ENCODE measurements around the gene MICAL3.

MICAL3 gene

DNA sequence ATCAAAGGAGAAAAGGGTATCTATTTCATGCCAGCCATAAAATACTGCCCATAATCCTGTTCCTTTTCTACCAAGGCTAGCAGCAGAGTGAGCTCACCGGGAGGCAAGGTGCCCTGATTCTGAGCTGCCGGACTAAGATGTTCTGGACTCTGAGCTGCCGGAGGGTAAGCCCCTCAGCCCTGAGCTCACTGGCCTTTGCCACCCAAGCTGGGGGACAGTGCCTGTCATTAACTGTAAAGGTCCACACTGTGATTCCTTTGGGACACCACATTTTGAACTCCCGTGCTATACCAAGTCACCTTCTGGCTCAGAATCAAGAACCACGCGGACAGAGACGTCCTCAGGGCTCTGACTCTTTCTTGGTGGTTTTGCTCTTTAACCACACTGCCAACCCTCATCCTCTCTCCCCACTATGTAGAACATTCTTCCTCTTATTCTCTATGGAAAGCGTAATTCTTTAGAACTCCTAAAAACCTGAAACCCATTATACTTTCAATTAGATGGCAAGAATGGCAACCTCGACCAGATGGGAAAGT lies 161.6 kb downstream of the MICAL3 start:
- peak; percentile 33 for DNase-seq

DNA sequence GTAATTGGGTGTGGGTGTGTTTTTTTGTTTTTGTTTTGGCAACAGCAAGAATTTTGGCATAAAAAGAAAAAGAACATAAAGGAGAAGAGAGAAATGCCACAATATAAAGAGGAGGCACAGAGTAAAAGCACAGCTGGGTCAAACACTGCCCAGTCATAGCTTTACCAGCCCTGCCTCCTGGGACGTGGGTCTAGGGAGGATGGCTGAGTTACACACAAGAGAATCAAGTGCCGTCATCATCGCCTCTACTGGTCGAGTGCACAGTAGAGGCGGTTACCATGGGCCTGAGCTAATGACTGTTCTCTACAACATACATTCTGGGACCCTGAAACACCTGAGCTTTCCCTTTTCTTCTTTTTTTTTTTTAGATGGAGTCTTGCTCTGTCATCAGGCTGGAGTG lies 162.5 kb downstream of the MICAL3 start:
- DNase-seq, result no peak

DNA sequence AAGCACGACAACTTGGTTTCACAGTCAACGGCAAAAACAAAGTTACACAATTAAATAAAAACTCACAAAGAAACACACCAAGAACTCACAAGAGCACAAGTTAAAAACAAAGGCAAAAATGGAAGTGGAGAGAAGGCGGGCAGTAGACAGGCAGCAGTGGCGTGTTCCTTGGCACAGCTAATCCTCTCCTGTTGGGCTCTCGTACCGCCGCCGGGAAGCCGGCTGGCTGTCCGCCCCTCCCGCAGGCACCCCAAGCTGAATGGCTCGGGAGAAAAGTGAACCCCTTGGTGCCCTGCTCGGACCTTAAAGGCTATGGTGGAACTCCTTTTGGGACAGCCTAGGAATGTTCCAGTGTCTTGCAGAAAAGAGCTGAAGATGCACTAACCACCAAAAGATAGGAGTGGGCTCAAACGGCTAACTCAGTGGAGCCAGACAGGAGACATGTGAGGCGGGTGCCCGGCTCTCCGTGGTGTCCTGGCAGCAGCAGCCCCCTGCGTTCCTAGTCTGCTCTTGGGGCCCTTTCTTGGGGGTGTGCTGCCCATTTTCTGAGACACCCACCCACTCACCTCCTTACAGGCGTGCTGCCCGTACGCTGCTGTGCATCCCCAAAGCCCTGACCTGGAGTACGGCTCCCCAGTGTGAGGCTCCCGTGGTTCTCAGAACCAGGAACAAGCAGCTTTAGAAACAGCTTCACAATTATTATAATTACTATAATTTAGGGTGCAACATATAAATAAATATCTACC lies 164.0 kb downstream of the MICAL3 start:
- no peak for DNase-seq

DNA sequence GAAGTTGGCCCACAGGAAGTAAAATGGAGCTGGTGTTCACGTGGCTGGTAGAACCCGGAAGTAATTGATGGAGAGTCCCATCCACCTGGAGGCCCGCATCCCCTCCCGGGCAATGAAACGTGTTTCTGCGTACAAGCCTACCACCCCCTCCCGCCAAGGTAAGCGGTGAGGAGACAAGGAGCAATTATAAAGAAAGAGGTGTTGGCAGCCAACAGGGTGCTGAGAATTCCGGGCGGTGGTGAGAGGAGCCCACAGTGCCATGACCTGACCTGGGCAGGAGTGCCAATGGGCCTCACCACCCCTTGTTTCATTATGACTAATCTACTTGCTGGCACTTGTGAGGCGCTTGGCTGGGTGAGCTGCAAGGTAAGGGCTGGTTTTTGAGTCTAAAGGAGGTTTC lies 166.3 kb downstream of the MICAL3 start:
- no peak for DNase-seq

DNA sequence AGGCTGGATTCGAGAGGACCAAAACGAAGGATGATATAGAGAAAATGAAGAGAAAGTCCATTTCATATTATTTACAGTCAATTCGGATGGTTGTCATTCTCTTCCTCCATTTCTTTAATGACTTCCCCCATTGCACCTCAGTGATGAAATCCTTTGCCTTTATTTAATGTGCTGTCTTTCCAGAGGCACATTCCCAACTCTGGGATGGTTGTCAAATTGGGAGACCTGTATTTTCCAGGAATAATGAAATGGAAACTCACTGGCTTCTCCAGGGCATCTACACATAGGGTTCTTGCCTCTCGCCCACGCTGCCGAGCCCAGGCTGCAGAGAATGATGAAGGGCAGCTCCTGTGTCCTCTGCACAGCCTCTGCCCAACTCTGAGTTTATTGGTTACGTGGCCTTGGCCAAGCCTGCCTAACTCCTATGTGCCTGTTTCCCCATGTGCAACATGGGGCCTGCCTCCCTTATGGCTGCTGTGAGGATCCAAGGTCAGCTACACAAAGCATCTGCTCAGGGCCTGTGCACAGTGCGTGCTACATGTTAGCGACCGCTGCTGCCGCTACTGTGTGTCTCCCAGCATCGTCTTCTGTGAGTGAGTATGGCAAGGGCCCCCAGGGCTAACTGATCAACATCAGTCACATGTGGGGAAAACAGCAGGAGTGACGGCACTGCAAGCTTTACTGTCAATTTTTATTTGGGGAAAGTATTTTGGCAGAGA lies 168.6 kb downstream of the MICAL3 start:
- no peak for DNase-seq

DNA sequence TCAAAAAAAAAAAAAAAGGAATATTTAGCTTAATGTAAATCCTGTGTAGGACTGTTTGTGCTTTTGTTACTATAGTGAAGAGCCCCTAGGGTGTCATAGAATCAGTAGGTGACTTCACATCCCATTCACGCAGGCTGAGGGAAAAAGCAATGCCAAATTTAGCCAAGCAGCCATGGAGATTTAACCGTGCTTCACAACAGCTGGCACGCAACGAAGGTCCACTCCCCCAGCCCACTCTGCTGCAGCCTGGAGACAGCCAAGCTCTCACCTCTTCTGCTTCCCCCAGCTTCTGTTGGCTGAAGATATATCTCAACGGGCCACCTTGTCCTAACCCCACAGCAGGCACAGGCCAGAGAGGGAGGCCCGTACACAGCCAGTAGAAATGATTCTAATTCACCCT lies 171.3 kb downstream of the MICAL3 start:
- DNase-seq, result no peak

DNA sequence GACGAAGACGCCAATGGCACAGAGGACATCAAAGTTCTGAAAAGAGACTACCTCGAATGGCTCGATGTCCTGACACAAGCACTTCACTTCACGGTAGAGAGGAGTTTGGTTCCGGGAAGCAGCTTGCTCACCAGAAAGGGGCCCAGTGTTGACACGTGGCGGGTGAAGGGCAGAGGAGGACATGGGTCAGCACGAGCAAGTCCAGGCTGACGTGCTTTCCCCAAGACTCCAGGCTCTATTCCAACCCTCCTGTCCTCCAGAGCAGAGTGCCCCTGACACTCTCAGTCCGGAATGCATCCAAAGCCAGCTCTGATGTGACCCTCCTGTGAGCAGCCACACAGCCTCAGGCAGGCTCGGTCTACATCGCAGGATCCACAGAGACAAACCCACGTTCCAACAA lies 172.6 kb downstream of the MICAL3 start:
- no peak for DNase-seq

DNA sequence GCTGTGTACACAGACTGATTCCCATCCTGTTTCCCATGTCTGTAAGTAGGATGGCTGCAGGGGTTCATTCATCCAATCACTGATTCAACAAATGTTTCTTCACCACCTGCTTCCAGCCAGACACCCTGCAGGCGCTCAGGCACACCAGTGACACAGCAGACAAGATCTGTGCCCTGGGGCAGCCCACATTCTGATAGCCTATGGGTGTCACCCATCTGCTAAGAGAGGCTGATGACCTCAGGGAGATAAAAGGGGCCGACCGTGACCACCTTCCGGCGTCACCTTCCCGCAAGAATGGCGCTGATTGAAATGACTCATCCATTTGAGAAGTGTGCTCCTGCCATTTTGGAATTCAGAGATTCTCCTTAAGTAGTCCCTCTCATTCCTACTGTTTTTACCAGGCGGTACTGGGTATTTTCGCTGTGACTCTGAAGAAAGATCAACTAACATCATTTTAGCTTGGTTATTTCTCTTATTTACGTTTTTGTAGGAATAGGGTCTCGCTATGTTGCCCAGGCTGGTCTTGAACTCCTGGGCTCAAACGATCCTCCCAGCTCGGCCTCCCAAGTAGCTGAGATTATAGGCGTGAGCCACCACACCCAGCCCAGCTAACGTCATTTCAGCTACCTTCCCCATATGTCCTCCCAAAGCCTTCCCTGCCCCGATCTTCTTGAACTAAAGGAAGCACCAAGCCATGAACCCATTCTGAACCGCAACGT lies 176.8 kb downstream of the MICAL3 start:
- peak; percentile 48 for DNase-seq

DNA sequence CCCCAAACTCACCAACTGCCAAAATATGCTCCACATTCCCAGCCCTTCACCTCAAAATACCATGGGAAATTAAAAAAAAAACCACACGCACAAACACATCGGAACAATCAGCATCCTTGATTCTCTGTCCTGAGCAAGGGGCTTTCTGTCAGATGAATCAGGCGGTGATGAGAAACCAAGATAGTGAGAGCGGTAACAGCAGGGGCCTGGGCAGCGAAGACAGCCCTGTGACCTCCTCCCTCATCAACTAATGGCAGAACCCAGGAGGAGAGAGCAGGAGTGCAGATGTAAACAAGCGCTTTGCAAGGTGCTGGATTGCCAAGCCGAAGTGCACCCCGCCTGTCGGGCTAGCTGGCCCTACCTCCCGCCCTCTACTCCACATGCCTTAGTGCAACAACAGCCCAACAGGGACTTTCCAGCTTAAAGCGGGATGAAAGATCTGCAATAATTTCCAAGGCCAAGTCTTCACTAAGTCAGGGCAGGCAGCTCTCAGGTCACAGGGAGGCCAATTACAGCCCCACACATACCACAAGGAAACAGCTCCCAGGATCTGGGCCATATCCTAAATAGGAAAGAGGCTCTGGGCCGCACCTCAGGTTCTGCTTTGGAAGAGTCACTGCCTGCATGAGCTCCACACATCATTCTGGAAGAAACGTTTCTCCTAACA lies 177.9 kb downstream of the MICAL3 start:
- no peak for DNase-seq

DNA sequence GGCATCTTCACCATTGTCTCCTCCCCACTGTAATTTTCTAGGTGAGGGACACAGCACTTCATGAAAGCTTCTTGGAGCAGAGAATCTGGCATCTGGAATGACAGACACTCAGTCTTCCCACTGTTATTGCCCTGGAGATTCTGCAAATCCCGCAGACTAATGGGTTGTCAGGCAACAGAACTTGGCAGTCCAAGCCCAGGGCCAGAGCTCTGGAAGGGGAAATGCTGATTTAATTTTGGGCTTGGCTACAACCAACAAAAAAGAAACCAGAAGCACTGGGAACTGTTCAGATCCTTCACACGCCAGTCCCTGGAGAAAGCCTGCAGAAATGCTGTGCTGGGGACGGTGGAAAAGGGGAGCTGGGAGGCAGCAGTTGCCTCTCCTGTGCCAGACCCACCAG lies 178.6 kb downstream of the MICAL3 start:
- no peak for DNase-seq

DNA sequence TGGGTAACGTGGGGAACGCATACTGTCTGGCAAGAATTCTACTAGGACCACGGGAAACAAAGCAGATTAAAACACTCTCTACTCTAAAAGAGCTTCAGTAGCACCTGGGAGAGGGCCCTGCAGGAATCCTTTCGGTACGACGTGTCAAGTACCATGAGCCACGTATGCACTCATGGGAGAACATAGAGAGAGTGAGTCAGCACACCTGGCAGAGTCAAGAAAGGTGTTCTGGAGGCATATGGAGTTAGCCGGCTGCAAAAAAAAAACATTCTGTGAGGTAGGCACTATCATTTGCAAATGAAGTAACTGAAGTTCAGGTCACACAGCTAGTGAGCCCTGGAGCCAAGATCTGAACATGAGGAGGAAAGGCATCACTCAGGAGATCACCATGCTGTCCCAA lies 179.0 kb downstream of the MICAL3 start:
- no peak for DNase-seq

DNA sequence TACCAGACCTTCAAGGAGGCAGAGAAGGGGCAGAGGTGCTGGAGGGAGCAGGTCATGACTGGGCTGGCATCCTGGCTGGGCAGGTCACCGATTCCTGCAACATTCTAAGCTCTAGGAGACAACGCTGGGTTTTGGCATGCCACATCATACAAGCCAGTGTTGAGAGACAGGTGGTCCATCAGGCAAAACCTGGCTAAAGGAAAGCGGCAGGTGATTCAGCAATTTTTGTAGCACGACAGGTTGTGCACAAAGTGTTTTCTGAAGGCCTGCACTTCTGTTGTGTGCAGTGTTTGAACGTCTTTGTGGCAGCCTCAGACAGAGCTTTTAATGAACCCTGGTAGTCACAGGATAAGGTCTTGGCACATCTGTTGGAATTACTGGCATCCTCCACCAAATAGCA lies 180.2 kb downstream of the MICAL3 start:
- DNase-seq, result no peak

DNA sequence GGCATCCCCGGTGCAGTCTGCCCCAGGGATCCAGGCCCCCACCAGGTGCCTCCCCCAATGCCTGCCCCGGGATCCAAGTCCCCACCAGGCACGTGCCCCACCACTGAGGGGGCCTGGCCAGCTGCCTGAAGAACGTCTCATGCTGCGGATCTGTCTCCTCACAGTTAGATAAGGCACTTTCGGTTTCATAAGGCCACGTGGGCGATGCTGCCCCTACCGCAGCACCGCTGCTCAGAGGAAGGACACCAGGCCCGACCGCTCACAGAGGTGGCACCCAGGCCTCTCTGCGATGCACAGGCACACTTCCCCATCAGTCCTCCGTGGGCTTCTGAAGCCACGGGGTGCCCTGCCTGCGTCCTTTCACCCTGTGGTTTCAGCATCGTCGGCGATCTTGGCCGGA lies 182.0 kb downstream of the MICAL3 start:
- DNase-seq, result no peak

DNA sequence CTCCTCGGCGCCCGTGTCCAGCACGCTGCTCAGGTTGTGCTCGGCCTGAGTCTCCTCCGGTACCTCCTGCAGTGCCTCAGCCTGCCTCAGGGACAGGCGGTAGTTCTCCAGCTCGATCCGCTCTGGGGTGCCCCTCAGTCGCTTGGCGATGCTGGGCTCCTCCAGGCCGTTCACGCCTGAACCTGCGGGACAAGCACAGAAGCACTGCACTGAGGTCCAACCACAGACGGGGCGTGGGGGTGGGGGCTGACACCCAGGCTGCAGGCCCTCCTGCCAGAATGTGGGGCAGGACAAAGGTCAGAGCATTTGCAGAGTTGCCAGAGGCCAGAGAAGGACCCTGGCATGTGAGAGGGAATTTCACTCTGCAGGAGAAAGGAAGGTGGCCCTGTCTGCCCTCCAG lies 182.5 kb downstream of the MICAL3 start:
- no peak for DNase-seq

DNA sequence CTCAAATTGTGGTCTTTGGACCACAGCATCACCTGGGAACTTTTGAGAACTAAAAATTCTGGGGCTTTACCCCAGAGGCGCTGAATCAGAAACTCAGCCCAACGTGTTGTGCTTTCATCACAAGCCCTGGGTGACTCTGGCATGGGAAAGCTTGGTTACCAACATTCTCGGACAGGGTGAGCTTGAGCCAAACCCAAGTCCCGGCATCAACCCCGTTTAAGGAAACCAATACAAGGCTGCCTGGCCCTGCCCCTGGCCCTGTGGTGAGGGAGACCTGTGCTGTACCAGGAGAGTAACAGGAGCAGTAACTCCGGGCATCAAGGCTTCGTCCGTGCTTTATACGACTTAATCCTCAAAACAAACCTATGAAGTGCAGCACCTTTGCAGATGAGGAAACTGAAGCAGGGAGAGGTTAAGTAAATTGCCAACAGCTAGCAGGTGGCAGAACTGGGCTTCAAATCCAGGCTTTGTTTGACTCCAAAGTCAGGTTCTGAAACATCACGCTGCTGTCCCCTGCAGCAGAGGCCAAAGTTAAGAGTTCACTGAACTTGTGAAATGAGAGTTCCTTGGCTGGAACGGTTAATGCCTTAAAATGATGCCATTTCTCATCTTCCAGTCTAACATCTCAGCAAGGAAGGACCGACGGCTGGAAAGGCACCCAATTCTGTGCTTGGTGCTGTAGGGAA lies 186.0 kb downstream of the MICAL3 start:
- DNase-seq, result no peak

DNA sequence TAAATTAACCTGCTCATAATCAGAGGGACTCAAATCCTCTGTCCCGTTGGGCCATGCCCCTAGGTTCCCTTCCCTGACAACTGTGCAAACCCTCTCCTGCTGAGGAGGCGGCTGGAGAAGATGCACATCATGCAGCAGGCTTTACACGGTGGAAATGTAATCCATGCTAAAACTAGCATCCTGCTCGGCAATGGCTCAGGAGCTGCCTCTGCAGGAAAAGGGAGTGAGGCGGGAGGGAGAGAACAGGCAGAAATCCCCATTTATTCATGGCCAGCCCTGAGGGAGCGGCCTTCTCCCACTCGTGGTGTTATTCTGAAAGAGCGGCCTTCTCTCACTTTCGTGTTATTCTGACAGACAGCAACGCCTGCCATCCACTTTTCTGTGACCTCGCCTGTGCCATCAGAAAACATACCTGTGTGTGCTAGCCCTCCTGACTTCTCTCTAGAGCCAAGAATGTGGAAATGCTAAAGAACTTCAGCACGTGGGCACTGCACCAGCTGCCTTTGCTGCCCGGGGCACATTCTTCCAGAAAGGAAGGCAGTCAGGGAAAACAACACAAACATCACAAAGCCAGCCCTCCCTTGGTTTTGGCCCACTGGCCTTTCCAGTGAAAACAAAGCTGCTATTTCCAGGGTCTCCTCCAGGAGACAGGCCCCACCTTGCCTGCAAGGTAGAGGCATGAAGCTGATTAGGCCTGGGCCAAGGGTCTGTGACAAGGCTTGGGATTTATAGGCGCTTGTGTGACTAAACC lies 187.2 kb downstream of the MICAL3 start:
- DNase-seq, result no peak

DNA sequence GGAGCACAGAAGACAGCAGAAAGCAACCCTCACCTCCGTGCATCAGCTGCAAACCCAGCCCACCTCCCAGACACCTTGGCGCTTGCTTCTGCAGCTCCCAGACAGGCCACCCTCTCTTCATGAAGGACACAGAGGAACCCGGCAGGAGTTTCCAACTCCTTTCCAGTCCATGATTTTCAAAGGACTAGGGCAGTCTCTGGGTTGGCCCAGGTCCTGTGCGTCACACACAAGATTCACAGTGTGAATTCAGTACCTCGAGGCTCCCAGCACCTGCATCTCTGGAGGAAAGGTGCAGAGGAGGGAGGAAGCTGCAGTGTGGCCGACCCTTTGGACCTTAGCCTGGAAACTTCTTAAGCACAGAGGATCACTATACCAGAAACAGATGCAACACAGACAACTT lies 189.1 kb downstream of the MICAL3 start:
- no peak for DNase-seq

DNA sequence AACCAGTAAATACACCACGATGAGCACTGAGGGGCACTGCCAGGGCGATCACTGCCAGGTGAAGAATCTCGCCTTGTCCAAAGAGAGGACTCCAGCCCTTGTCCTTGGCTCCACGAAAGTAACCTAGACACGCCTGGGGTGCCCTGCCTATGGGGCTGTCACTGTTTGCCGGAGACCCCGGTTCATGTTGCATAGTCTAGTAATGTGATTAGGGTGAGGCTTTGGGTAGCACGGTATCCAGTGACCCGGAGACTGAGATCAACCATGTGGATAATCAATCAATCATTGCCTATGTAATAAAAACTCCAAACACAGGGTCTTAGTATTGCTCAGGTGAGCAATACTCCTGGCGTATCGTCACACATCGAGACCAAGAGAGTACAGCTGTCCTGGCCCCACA lies 190.9 kb downstream of the MICAL3 start:
- no peak for DNase-seq

DNA sequence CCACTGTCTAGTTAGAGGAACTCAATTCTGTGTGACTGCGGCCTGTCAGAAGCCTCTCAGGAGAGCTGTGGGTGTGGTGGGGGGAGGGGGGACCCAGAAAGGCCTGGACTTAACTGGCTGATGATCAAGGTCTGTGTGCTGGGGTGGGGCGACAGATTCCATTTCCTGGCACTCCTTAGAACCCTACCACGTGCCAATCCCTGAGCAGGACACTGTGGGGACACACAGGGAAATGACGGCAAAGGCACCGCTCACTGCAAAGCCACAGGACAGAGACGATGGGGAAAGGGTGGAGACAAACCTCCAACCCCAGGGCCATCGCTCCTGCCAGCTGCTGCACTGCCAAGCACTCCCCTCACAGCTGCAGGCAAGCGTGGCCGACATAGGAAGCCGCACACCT lies 191.7 kb downstream of the MICAL3 start:
- DNase-seq, result no peak

DNA sequence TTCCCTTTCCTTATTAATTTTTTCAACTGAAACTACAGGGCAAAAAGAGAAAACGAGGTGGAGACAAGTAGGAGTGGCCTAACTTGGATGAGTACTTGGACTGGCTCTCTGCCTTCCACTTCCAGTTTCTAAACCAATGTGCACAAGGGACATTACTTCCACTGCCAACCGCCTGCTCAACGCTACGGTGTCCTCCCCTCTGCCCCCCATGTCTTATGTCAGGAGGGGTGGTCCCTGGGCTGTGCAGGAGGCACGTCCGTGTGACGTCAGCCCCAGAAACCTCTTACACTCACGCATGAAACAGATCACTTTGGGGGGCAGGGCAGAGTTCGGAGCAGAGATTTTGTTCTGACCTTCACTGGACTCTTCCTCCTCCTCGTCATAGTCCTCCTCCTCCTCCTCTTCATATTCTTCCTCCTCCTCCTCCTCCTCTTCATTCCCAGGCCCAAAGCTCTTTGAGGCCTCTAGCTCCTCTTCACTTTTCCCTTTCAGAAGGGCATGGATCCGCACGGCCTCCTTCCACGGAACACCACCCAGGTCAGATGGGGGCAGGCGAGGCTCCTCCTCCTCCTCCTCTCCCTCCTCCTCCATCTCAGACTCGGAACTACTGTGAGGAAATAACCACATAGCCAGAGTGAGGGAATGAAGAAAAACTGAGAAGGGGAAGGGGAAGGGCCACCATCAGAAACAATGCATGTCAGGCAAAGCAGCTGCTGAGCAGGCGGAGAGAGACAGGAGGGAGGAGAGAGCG lies 192.7 kb downstream of the MICAL3 start:
- no peak for DNase-seq

Data from EL (cell line).